Stimulated activated CD8-positive, alpha-beta memory T cell treated with anti-CD3 and anti-CD28 coated beads, Interleukin-12 subunit alpha, Interleukin-12 subunit beta, amount 100 ng/mL, for 4 hours (primary cell): ENCODE data around the gene SLC25A22.

Experiments used
- DNase-seq: peaks from one replicate; pipeline ENCODE4 v3.0.0-alpha.2; 2020; ENCODE audit warnings: low read depth

The SLC25A22 gene

GRCh38 chr11:833849-834311, 35.8 kb upstream of the SLC25A22 start:
- DNase-seq: no peak

GRCh38 chr11:833114-833791, 35.2 kb upstream of the SLC25A22 start:
- no peak for DNase-seq

GRCh38 chr11:832529-833113, 34.5 kb upstream of the SLC25A22 start, which contains the start of gene CD151:
TSS of gene CD151 (plus strand) at chr11:832952. CDS start at chr11:836070, 3,118 bp downstream.
- peak; percentile 47 for DNase-seq

DNA sequence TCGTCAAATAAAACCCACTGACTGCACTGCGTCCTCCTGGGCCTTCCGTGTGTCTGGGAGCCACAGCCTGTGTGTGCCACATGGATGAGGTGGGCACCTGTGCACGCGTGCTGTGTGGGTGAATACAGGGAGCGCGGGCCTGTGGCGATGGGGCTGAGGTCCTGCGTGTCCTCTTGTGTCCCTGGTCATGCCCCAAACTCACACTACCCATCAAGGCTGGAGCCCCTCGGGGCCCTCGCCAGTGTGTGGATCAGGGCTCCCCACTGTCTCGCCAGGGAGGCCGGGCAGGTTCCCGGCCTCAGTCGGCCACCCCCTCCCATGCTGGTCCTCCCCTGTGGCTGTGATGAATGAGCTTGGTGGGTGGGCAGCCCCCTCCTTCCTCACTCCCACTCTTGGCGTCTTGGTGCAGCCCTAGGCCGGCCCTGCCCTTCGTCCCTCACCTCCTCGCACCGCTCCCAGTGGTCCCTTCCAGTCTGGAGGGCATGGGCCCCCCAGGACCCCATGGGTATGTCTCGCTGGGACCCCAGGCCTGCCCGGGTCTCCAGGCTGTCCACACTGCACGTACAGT, 34.0 kb upstream of the SLC25A22 start:
- DNase-seq: no peak

DNA sequence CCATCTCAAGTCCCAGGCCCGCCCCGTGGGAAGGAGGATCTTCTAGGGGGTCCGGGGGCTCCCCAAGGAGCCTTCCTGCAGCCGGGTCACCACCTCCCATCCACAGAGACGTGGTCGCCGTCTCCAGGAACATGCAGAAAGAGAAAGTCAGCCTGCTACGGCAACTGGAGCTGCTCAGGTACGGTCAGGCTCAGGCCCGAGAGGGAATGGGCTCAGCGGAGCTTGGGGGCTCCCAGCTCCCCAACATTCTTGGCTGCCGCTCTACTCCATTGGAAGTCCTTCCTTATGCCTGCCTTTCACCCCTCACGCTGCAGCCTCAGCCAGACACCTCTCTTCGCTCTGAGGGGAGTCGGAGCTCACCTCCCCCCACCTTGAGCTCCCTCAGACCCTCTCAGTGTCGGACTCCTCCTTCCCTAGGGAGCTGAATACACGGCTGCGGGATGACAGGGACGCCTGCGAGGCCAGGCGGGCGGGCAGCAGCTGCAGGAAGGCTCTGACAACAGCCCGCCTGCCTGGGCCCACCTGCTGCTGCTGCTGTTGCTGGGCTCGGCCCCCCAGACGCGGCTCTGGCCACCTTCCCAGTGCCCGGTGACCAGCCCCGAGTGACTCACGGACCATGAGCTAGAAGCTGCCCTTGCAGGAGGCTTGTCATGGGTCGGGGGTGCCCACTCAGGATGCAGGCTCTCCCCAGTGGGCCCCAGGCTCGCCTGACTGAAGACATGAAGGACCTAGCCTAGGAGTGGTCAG, 33.2 kb upstream of the SLC25A22 start:
- no peak for DNase-seq

DNA sequence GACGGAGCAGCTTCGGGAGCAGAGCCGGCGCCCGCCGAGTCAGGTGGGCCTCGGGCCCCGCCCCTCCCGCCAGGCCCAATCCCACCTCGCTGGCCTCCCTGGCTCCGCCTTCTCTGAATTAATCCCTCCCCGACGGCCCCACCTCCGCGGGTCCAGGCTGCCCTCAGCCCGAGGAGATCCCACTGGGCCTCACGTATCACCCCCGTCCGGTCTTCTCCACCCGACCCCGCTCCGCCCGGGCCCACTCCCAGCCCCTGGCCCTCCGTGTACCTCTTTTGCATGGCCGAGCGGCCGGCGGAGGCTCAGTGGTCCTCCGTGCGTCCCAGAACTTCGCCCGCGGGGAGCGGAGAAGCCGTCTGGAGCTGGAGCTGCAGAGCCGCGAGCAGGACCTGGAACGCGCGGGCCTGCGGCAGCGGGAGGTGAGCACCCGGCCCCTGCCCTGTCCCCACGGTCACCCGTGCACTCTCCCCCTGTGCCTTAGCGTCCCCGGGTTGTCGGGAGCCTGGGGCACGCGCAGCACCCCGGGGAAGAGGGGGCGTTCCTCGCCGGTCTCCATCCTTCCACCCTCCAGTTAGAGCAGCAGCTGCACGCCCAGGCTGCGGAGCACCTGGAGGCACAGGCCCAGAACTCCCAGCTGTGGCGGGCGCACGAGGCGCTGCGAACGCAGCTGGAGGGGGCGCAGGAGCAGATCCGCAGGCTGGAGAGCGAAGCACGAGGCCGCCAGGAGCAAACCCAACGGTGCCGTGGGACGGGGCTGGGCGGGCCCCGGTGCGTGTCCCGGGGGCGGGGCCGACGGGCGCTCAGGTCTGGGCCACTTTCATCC, 32.4 kb upstream of the SLC25A22 start:
- peak; percentile 42 for DNase-seq

DNA sequence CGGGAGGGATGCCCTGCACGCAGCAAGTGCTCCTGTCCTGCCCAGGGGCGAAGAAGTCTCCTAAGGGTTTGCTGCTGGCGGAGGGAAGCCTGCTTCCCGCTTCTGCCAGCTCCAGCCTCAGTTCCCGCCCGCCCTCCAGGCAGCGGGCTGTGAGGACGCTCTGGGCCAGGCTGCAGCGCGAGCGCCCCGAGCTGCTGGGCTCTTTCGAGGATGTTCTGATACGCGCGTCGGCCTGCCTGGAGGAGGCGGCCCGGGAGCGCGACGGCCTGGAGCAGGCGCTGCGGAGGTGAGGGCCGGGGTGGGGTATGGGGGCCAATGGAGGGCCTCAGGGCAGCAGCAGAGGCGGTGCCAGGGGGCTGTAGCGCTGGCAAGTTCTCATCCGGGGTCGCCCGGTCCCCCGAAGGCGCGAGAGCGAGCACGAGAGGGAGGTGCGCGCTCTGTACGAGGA, 31.8 kb upstream of the SLC25A22 start:
- DNase-seq: no peak

DNA sequence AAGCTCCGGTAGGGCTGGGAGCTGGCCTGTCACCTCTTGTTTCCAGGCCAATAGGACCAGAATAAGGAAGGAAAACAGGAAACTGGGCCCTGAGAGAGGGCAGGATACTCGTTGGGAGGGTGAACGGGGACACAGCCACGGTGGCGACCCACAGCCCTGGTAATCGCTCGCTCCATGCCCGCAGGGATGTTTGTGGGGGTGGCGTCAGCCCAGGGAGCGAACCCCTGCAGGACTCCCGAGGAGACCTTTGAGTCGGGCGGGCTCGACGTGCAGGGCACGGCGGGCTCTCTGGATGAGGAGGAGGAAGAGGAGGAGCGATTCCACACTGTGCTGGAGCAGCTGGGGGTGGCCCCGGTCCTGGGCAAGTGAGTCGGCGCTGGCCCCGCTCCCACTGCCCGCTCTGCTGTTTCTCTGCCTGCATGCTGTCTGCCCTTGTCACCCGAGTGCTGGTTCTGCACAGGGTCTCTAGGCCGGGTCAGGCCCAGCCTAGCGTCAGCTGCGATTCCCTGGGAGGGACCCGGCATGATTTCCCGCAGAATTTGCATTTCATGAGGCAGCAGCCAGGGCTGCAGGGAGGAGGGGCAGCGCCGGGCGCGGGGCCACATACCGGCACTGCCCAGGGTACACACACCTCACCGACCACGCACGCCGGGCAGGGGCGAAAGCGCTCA, 31.2 kb upstream of the SLC25A22 start:
- DNase-seq: no peak

- DNase-seq: no peak
Measured at GRCh38 chr11:828506-829175, 30.6 kb upstream of the SLC25A22 start.

- no peak for DNase-seq
Measured at GRCh38 chr11:827897-828192, 29.8 kb upstream of the SLC25A22 start, which contains the start of gene CRACR2B. TSS of gene CRACR2B (plus strand) at chr11:827919. CDS start at chr11:828608, 689 bp downstream.

GRCh38 chr11:827146-827896, 29.2 kb upstream of the SLC25A22 start:
- no peak for DNase-seq

DNA sequence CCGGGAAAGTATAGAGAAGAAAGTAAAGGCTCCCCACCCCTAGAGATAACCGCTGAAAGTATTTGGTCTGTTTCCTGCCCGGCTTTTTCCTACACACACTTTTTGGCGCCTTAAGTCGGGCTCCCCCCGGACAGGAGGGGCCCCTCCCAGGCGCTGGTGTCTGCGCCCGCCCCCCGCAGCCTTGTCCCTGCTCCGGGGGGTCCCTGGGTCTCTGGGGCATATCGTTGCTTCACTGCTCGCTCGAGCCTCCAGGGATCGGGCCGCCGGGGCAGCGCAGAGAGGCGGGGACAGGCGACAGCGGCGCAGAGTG, 28.7 kb upstream of the SLC25A22 start:
- no peak for DNase-seq

GRCh38 chr11:826227-826621, 28.1 kb upstream of the SLC25A22 start:
- DNase-seq: no peak

DNA sequence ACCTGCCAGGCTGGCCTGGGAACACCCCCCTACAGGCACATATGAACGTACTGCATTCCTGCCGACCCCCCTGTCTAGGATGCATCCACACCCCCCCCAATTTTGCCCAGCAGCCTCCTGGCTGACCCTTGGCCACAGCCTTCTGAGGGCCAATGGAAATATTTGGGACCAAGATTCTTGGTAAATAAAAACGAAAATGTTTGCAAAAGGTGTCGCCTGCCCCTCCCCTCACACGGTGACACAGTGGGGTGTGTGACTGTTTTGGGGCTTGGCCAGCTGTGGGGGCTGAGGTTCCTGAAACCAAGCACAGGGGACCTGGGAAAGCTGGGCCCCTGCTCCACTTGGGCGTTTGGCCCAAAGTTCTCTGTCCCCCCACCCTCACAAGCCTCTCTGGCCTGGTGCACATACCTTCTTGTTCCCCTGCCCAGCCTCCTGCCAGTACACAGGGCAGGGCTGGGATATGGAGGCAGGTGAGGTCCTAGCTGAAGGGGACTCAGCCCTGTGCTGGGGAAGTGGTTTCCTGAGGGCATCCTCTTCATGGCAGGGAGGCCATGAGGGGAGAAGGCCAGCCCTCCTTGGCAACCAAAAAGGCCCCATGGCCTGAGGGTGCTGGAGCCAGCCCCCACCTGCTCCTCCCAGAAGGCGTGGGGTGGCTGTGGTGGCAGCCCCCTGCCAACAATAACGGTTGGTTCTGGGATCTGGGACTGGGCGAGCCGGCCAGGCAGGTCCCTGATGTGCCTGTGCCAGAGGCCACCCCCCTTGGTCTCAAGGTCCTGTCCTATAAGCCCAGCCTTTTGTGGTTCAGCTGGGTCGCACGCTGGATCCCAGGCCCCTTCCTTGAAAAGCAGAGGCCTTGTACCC, 27.5 kb upstream of the SLC25A22 start:
- DNase-seq: no peak

GRCh38 chr11:824942-825341, 26.9 kb upstream of the SLC25A22 start:
- DNase-seq: no peak

- DNase-seq: no peak
Measured at GRCh38 chr11:824292-824880, 26.3 kb upstream of the SLC25A22 start.

DNA sequence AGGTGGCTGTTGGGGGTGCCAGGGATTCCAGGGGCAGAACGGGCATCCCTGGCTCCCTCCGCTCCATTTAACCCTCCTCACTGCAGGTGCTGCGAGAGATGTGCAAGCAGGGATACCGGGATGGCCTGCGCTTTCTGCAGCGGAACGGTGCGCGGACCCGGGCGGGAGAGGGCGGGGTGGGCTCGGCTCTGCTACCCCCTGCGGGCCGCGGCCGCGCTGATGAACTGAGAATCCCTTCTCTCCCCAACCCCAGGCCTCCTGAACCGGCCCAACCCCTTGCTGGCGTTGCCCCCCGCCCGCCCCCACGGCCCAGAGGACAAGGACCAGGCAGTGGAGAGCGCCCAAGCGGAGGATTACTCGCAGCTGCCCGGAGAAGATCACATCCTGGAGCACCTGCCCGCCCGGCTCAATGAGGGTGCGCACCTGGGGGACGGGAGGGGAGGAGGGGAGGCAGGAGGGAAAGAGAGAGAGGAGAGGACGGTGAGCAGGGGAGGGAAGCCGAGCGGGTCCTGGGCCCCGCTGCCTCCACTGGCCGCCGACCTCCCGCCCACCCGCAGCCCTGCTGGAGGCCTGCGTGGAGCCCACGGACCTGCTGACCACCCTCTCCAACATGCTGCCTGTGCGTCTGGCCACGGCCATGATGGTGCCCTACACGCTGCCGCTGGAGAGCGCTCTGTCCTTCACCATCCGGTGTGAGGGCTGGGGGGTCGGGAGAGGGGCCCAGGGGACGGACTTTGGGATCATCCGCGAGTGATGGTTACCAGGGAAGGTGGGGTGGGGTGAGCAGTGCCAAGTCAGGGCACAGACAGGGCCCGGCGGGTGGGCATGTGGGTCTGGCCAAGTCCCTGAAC, 25.6 kb upstream of the SLC25A22 start:
- DNase-seq: no peak
